MCF 10A (cell line): ENCODE measurements around the gene CASP2. TPM values are rescaled to one million over a fixed set of nuclear protein-coding genes. Genes with fewer than 3 reads are reported as not detected.

Source experiments
- BruUV-seq: library from RNA; stranded (reverse); fragments of 400-500 nt; replicated peaks from 2 replicates; lab custom pipeline; 2021; lab: Mats Ljungman, UMichigan
- CTCF ChIA-PET: fragments of 300-600 bp; sonication (Branson Sonifier 250); formaldehyde crosslinking; extraction: SDS; loops from one replicate; lab custom pipeline; 2021; ENCODE audit warnings: antibody characterized with exemption, inconsistent platforms; lab: Yijun Ruan, JAX
- POLR2A ChIA-PET: fragments of 300-600, 350-650 bp; sonication (Branson Sonifier 250); formaldehyde crosslinking; extraction: SDS; loops from one replicate; lab custom pipeline; 2020; ENCODE audit warnings: antibody characterized with exemption, inconsistent platforms; lab: Yijun Ruan, JAX
- DNase-seq: peaks from one replicate; pipeline ENCODE4 v3.0.0-alpha.2; 2018; ENCODE audit not compliant: unreplicated experiment
- H3K27ac Mint-ChIP-seq: one replicate; pipeline ENCODE4 v1.8.0; 2022; ENCODE audit warnings: mild to moderate bottlenecking, low read depth, mixed read lengths; ENCODE audit not compliant: unreplicated experiment
- H3K27me3 Mint-ChIP-seq: one replicate; pipeline ENCODE4 v1.8.0; 2022; ENCODE audit warnings: mixed read lengths; ENCODE audit not compliant: insufficient read depth, unreplicated experiment
- H3K36me3 Mint-ChIP-seq: one replicate; pipeline ENCODE4 v1.8.0; 2022; ENCODE audit warnings: mild to moderate bottlenecking, moderate library complexity, mixed read lengths; ENCODE audit not compliant: insufficient read depth, unreplicated experiment
- H3K4me1 Mint-ChIP-seq: one replicate; pipeline ENCODE4 v1.8.0; 2022; ENCODE audit warnings: mixed read lengths; ENCODE audit not compliant: insufficient read depth, unreplicated experiment
- H3K4me3 Mint-ChIP-seq: one replicate; pipeline ENCODE4 v1.8.0; 2022; ENCODE audit warnings: mild to moderate bottlenecking, moderate library complexity, mixed read lengths; ENCODE audit not compliant: unreplicated experiment
- H3K9me3 Mint-ChIP-seq: one replicate; pipeline ENCODE4 v1.8.0; 2022; ENCODE audit warnings: mixed read lengths; ENCODE audit not compliant: unreplicated experiment
- CTCF ChIP-seq: fragments of 200-600 bp; IDR thresholded peaks from one replicate; pipeline ENCODE4 v1.8.0; 2022; ENCODE audit warnings: antibody characterized with exemption, mild to moderate bottlenecking; ENCODE audit not compliant: unreplicated experiment
- intact Hi-C: fragments of 100-400 bp; cut with micrococcal nuclease; formaldehyde crosslinking; loops from 2 replicates; pipeline ENCODE4 v1.14.1; 2022
- total RNA-seq: library from RNA; stranded (reverse); gene quantifications from 2 replicates; pipeline ENCODE4 v1.2.3, GENCODE V29; 2022

CASP2 gene
- total RNA-seq, 1 experiment from 2014 or later: 15.1 TPM

- ChIA-PET POLR2A (interaction anchor here (2.9 kb wide), 1 partner anchor 9 kb away, joined by 8 read pairs; no protein-coding TSS in a partner anchor), CTCF (interaction anchor here (0.7 to 1.5 kb wide), 4 partner anchors 10 to 319 kb away, joined by 3 to 4 read pairs (median 4); no protein-coding TSS in a partner anchor)
- BruUV-seq: no TSS peak
- H3K9me3 Mint-ChIP-seq: no peaks in the 10 kb centered on the region
- no peak for TF ChIP-seq CTCF
- H3K4me1 Mint-ChIP-seq: peaks cover 26% of the 10 kb centered on the region
- no peak for DNase-seq
- H3K27me3 Mint-ChIP-seq: no peaks in the 10 kb centered on the region
- intact Hi-C loops: loop anchor here (2.0 kb wide), 3 partner anchors 60 to 96 kb away; partner anchors contain the start of genes EPHA1 and ZYX
- peaks cover 5% of the 10 kb centered on the region for H3K36me3 Mint-ChIP-seq
- H3K27ac Mint-ChIP-seq: no peak overlapping the region
- no peak overlapping the region for H3K4me3 Mint-ChIP-seq
Measured at GRCh38 chr7:143321242-143321641, 33.1 kb downstream of the CASP2 start.

- DNase-seq: peak; percentile 52
- ChIA-PET POLR2A (interaction anchor here (2.9 kb wide), 1 partner anchor 9 kb away, joined by 8 read pairs; no protein-coding TSS in a partner anchor), CTCF (interaction anchor here (0.6 to 1.5 kb wide), 4 partner anchors 9 to 97 kb away, joined by 3 to 4 read pairs (median 4); no protein-coding TSS in a partner anchor)
- H3K4me1 Mint-ChIP-seq: peaks cover 26% of the 10 kb centered on the region
- no TSS peak for BruUV-seq
- no peak overlapping the region for H3K4me3 Mint-ChIP-seq
- H3K9me3 Mint-ChIP-seq: no peaks in the 10 kb centered on the region
- intact Hi-C loops: loop anchor here (2.0 kb wide), 3 partner anchors 59 to 95 kb away; partner anchors contain the start of genes EPHA1 and ZYX
- H3K36me3 Mint-ChIP-seq: peaks cover 5% of the 10 kb centered on the region
- H3K27ac Mint-ChIP-seq: no peak overlapping the region
- peak; percentile 34 for TF ChIP-seq CTCF
- no peaks in the 10 kb centered on the region for H3K27me3 Mint-ChIP-seq
Measured at GRCh38 chr7:143321734-143322133, 33.6 kb downstream of the CASP2 start.

- CTCF ChIA-PET: interaction anchor here (1.5 kb wide), 1 partner anchor 8 kb away, joined by 4 read pairs; no protein-coding TSS in a partner anchor
- intact Hi-C loops: no loop called here
- Mint-ChIP-seq H3K36me3 (peaks cover 5% of the 10 kb centered on the region), H3K4me1 (peaks cover 26% of the 10 kb centered on the region), H3K27ac (no peak overlapping the region), H3K27me3 (no peaks in the 10 kb centered on the region), H3K9me3 (no peaks in the 10 kb centered on the region), H3K4me3 (no peak overlapping the region)
- no peak for TF ChIP-seq CTCF
- DNase-seq: no peak
- no TSS peak for BruUV-seq
- POLR2A ChIA-PET: no interaction called here
Measured at GRCh38 chr7:143322760-143323633, 34.8 kb downstream of the CASP2 start.

GRCh38 chr7:143323653-143324052 is 35.5 kb downstream of the CASP2 start:
- no peaks in the 10 kb centered on the region for H3K9me3 Mint-ChIP-seq
- CTCF ChIA-PET: no interaction called here
- POLR2A ChIA-PET: no interaction called here
- no peaks in the 10 kb centered on the region for H3K27me3 Mint-ChIP-seq
- no peak for DNase-seq
- no peak for TF ChIP-seq CTCF
- peaks cover 5% of the 10 kb centered on the region for H3K36me3 Mint-ChIP-seq
- BruUV-seq: no TSS peak
- H3K4me1 Mint-ChIP-seq: peaks cover 23% of the 10 kb centered on the region
- no peak overlapping the region for H3K27ac Mint-ChIP-seq
- intact Hi-C loops: no loop called here
- no peak overlapping the region for H3K4me3 Mint-ChIP-seq
